Mammary epithelial cell (primary cell): ENCODE data around the gene BCL2L1.

ENCODE experiments used
- EZH2 ChIP-seq: IDR thresholded peaks from 2 replicates; pipeline ENCODE4 v1.6.1; 2012; ENCODE audit warnings: low read length, inconsistent platforms, borderline replicate concordance
- TF ChIP-seq, protein P1 (sequence below), 2 donors: IDR thresholded peaks in 1 of 2; conservative IDR thresholded peaks in 1 of 2; 2 replicates each; pipeline ENCODE4 v1.5.1; 2011 to 2012; ENCODE audit warnings: inconsistent platforms in 2 of 2, low read length in 2 of 2, mild to moderate bottlenecking in 2 of 2, control low read depth in 1 of 2, low read depth in 1 of 2; ENCODE audit not compliant: insufficient read depth in 1 of 2; ENCODE audit errors: extremely low read depth in 1 of 2

DNA sequence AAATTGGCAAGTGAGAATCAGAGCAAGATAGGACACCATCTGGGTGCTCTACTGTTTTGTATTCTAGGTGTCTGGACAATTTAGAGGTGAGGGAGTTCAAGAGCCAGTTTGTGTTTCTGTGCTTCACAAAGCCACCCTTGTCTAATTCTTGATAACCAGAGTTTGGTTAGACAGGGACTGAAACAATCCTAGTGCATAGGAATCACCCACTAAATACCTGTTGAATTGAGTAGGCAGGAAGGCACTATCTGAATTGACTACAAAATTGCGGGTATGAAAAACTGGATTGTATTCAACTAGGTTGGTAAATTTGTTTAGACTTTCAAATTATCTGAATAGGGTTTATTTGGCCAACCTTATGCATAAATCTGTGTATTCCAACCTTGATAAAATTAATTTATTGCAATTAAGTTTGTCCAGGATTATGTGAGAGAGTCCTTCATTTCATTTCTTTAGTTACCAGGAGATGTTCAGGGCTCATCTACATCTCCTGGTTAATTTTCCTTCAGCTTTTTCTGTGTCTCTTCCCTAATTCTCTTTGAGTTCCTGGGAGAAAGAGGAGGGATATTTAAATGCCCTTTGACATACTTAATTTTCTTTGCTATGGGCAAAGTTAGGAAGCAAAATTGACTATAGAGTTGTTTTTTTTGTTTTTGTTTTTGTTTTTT, 18.1 kb upstream of the BCL2L1 start:
- TF ChIP-seq, protein P1, sequence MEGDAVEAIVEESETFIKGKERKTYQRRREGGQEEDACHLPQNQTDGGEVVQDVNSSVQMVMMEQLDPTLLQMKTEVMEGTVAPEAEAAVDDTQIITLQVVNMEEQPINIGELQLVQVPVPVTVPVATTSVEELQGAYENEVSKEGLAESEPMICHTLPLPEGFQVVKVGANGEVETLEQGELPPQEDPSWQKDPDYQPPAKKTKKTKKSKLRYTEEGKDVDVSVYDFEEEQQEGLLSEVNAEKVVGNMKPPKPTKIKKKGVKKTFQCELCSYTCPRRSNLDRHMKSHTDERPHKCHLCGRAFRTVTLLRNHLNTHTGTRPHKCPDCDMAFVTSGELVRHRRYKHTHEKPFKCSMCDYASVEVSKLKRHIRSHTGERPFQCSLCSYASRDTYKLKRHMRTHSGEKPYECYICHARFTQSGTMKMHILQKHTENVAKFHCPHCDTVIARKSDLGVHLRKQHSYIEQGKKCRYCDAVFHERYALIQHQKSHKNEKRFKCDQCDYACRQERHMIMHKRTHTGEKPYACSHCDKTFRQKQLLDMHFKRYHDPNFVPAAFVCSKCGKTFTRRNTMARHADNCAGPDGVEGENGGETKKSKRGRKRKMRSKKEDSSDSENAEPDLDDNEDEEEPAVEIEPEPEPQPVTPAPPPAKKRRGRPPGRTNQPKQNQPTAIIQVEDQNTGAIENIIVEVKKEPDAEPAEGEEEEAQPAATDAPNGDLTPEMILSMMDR (conservative IDR thresholded peaks at IDR 0.05 in 1 of 2, IDR thresholded peaks at IDR 0.05 in 1 of 2; ENCODE audit: extremely low read depth in 1 of 2, insufficient read depth in 1 of 2, low read depth in 1 of 2, low read length in 2 of 2), result no peak
- TF ChIP-seq EZH2, result no peak
